DND-41 (cell line): Measurements from ENCODE around the gene ASB9.

ENCODE experiments used
- ATAC-seq: fragments of 200-7000 bp; cut with Tn5 transposase; 3 replicates; pipeline ENCODE4 v1.9.1; 2021; ENCODE audit warnings: low read depth; ENCODE audit not compliant: insufficient read depth
- DNase-seq: peaks from one replicate; pipeline ENCODE4 v3.0.0-alpha.2; 2020
- H2AFZ ChIP-seq: 2 replicates; pipeline ENCODE4 v1.6.0; 2012; ENCODE audit warnings: low read depth, low read length
- H3K27ac ChIP-seq: 2 replicates; pipeline ENCODE4 v1.5.1; 2012; ENCODE audit warnings: low read length, inconsistent platforms
- H3K27me3 ChIP-seq: fragments of 200-600 bp; sonication (generic); 2 replicates; pipeline ENCODE4 v1.6.0; 2012; ENCODE audit warnings: low read length, mild to moderate bottlenecking, inconsistent platforms; ENCODE audit not compliant: insufficient read depth, poor library complexity
- H3K36me3 ChIP-seq: 2 replicates; pipeline ENCODE4 v1.5.1; 2012; ENCODE audit warnings: low read length, inconsistent platforms; ENCODE audit not compliant: insufficient read depth
- H3K4me1 ChIP-seq: 2 replicates; pipeline ENCODE4 v1.5.1; 2012; ENCODE audit warnings: mild to moderate bottlenecking, low read length; ENCODE audit not compliant: insufficient read depth
- H3K4me2 ChIP-seq: 2 replicates; pipeline ENCODE4 v1.6.0; 2012; ENCODE audit warnings: mild to moderate bottlenecking, moderate library complexity, low read length, inconsistent platforms; ENCODE audit not compliant: insufficient read depth
- H3K4me3 ChIP-seq, 2 experiments: fragments of 200-600 bp in 1 of 2; shearing (Covaris generic) in 1 of 2; 2 replicates each; pipeline ENCODE4 v1.5.1; 2012 to 2016; ENCODE audit warnings: inconsistent platforms in 2 of 2, low read length in 2 of 2, mild to moderate bottlenecking in 2 of 2, low read depth in 1 of 2, moderate library complexity in 1 of 2
- H3K79me2 ChIP-seq: 2 replicates; pipeline ENCODE4 v1.6.0; 2012; ENCODE audit warnings: low read length, inconsistent platforms; ENCODE audit not compliant: insufficient read depth
- H3K9ac ChIP-seq: 2 replicates; pipeline ENCODE4 v1.6.0; 2012; ENCODE audit warnings: low read depth, mild to moderate bottlenecking, inconsistent platforms, low read length, moderate library complexity
- H3K9me3 ChIP-seq: 2 replicates; pipeline ENCODE4 v1.5.1; 2012; ENCODE audit warnings: low read length, moderate library complexity, mild to moderate bottlenecking, inconsistent platforms; ENCODE audit not compliant: insufficient read depth, severe bottlenecking
- H4K20me1 ChIP-seq: 2 replicates; pipeline ENCODE4 v1.6.0; 2012; ENCODE audit warnings: low read length; ENCODE audit not compliant: insufficient read depth
- EZH2 ChIP-seq: IDR thresholded peaks from 3 replicates; pipeline ENCODE4 v1.6.1; 2012; ENCODE audit warnings: borderline replicate concordance, low read depth, mild to moderate bottlenecking, moderate library complexity, low read length, inconsistent platforms; ENCODE audit not compliant: severe bottlenecking
- TF ChIP-seq, protein P1 (sequence below): IDR thresholded peaks from 2 replicates; pipeline ENCODE4 v1.5.1; 2012; ENCODE audit warnings: borderline replicate concordance, low read length, moderate library complexity, mild to moderate bottlenecking; ENCODE audit not compliant: poor library complexity, severe bottlenecking; ENCODE audit errors: extremely low read depth

The ASB9 gene

DNA sequence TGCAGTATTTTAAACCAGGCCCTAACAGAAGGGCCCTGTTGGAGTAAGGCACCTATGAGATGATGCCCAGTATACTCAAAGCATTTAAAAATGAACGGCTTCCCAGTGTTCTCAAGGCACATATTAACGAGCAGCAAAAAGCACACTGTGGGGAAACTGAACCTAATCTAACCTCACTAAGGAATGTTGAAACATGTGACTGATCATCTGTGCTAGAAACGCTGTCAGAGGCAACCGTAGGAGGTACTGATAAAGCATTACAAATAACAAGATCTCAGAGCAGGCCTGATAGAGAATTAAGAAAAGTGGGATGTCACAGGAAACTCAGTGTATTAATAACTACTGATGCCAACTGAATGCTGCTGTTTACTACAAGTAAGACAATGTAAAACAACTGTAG is 24.0 kb downstream of the ASB9 start:
- Histone ChIP-seq H2AFZ (no peak overlapping the region), H3K4me2 (no peak overlapping the region), H3K36me3 (no peaks in the 10 kb centered on the region), H3K9ac (no peak overlapping the region), H3K4me1 (no peaks in the 10 kb centered on the region), H4K20me1 (no peaks in the 10 kb centered on the region), H3K27me3 (no peaks in the 10 kb centered on the region), H3K4me3 (no peak overlapping the region), H3K79me2 (no peaks in the 10 kb centered on the region), H3K27ac (no peak overlapping the region), H3K9me3 (no peaks in the 10 kb centered on the region)
- DNase-seq (no peak), ATAC-seq (no peak)
- TF ChIP-seq EZH2 = no peak
- TF ChIP-seq, protein P1, sequence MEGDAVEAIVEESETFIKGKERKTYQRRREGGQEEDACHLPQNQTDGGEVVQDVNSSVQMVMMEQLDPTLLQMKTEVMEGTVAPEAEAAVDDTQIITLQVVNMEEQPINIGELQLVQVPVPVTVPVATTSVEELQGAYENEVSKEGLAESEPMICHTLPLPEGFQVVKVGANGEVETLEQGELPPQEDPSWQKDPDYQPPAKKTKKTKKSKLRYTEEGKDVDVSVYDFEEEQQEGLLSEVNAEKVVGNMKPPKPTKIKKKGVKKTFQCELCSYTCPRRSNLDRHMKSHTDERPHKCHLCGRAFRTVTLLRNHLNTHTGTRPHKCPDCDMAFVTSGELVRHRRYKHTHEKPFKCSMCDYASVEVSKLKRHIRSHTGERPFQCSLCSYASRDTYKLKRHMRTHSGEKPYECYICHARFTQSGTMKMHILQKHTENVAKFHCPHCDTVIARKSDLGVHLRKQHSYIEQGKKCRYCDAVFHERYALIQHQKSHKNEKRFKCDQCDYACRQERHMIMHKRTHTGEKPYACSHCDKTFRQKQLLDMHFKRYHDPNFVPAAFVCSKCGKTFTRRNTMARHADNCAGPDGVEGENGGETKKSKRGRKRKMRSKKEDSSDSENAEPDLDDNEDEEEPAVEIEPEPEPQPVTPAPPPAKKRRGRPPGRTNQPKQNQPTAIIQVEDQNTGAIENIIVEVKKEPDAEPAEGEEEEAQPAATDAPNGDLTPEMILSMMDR = no peak

DNA sequence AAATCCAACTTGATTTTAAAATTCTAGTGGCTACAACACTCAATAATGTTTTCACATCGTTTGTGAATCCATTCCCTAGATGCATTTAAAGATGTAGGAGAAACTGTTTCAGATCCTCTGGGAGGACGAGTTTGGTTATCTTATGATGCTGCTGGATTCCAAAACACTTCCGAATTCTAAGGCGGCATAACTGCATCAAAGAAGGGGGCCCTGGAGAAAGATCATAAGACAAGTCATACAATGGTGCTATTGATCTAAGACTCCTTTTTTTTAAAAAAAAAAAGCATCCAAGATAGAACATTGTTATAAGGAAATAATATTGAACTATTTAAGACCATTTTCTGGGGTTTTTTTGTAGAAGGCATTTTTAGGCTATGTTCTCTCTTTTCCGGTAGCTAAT is 25.5 kb downstream of the ASB9 start:
- TF ChIP-seq EZH2 = no peak
- TF ChIP-seq, protein P1 = no peak

DNA sequence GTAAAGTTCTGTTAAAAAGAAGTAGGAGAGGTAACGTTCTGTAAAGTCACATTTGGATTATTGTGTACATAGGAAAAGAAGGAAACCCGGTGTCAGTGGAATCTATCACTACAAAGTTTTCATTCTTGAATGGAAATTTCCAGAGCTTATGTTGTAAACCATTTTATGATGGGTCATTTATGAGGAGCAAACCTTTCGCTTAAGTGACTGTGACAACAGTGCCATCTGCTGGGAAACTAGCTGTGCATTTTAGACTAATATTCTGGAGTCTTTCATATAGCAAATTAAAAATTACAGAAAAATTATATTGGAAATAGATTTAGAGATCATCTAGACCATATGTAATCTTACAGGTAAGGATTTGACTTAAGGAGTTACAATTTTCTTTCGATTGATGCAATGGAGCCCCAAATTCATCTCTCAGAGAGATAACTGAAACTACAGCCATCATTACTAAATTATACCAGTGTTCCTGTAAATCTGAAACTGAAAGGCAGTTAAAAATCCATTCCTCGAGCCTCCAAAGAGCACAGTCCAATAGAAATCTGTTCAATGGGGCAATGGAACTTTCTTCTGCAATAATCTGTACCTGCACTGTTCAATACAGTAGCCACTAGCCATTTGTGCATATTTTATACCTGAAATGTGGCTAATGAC is 26.9 kb downstream of the ASB9 start:
- TF ChIP-seq EZH2 = no peak
- TF ChIP-seq, protein P1 = peak; percentile 63
- Histone ChIP-seq H3K9ac (no peak overlapping the region), H3K36me3 (no peaks in the 10 kb centered on the region), H3K9me3 (no peaks in the 10 kb centered on the region), H3K4me2 (no peak overlapping the region), H3K27me3 (no peaks in the 10 kb centered on the region), H3K4me3 (no peak overlapping the region), H3K27ac (no peak overlapping the region), H3K79me2 (no peaks in the 10 kb centered on the region), H2AFZ (no peak overlapping the region), H4K20me1 (no peaks in the 10 kb centered on the region), H3K4me1 (no peaks in the 10 kb centered on the region)
- peak; percentile 19 for DNase-seq
- no peak for ATAC-seq

More for the DNA sequence above, 25.5 kb downstream of the ASB9 start:
- H3K9ac ChIP-seq = no peak overlapping the region
- no peaks in the 10 kb centered on the region for H3K27me3 ChIP-seq
- no peak overlapping the region for H2AFZ ChIP-seq
- H3K27ac ChIP-seq = no peak overlapping the region
- no peaks in the 10 kb centered on the region for H3K9me3 ChIP-seq
- no peak for ATAC-seq
- H3K4me3 ChIP-seq = no peak overlapping the region
- no peak for DNase-seq
- H3K79me2 ChIP-seq = no peaks in the 10 kb centered on the region
- no peak overlapping the region for H3K4me2 ChIP-seq
- no peaks in the 10 kb centered on the region for H3K4me1 ChIP-seq
- no peaks in the 10 kb centered on the region for H3K36me3 ChIP-seq
- H4K20me1 ChIP-seq = no peaks in the 10 kb centered on the region

DNA sequence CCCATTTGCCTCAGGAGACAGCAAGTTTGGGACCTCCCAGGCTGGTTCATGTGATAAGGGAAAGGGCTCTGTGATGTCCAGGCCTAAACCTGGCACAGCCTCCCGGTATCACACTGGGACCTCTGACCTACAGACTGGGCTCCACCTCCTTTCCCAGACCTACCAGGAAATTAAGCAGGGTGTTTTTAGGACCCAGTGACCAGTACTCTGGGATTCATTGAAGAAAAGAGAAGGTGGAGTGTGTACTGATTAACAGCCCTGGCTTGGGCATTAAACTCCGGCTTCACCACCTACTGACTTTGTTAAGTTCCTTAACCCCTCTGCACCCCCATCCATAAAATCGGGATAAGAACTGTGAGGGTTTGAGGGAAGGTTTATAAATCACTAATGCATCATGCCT is 28.6 kb downstream of the ASB9 start:
- no peaks in the 10 kb centered on the region for H3K36me3 ChIP-seq
- DNase-seq (no peak), ATAC-seq (no peak)
- no peaks in the 10 kb centered on the region for H3K79me2 ChIP-seq
- H3K9ac ChIP-seq = no peak overlapping the region
- no peak overlapping the region for H2AFZ ChIP-seq
- no peak overlapping the region for H3K4me3 ChIP-seq
- H3K27me3 ChIP-seq = no peaks in the 10 kb centered on the region
- H3K4me1 ChIP-seq = no peaks in the 10 kb centered on the region
- TF ChIP-seq, protein P1 = no peak
- TF ChIP-seq EZH2 = no peak
- no peak overlapping the region for H3K27ac ChIP-seq
- no peaks in the 10 kb centered on the region for H4K20me1 ChIP-seq
- no peak overlapping the region for H3K4me2 ChIP-seq
- no peaks in the 10 kb centered on the region for H3K9me3 ChIP-seq
